HG02973 (cell line): ENCODE data around the gene MED9.

Experiments
- ATAC-seq: cut with Tn5 transposase; IDR thresholded peaks from one replicate; pipeline ENCODE4 v1.9.1; 2021; ENCODE audit warnings: moderate library complexity; ENCODE audit not compliant: unreplicated experiment

MED9 gene

DNA sequence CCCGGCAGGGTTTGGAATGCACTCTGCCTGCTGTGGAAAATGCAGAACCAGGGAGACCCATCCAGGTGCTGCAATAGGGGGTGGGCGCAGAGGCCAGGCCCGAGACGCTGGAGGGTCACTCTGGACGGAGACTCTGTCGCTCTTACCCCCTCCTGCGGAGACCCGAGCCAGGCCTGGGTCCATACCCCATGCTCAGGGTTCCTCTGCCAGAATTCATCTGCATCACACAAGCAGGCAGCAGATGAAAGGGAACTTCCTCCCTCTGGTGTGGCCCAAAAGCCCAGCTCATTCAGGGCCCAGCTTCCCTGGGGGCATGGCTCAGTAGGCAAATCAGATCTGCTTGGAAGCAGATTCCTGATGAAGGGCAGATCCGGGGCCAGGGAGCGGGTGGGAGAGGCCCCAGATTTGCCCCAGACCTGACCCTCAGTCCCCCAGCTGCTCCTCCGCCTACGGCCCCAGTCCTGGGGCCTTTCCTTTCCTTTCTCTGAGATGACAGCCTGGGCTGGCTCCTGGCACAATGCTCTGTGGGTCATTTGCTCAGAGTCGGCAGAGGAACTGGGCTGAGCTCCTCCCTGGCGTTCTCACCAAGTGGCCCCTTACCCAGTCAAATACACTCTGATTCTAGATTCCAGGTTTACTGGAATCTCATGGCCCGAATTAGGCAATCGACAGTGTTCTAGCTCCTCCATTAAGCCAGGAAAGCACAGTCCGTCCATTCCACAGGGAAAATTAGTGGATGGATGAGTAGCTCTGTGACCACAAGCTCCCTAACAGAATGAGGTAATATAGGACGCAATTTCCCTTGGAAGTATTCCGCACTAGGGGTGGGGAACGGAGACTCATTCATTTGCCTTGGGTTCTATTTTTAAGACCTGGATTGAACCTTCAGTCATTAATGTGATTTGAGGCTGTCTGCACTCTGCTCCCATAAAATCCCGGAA, 38.5 kb downstream of the MED9 start:
- no peak for ATAC-seq

DNA sequence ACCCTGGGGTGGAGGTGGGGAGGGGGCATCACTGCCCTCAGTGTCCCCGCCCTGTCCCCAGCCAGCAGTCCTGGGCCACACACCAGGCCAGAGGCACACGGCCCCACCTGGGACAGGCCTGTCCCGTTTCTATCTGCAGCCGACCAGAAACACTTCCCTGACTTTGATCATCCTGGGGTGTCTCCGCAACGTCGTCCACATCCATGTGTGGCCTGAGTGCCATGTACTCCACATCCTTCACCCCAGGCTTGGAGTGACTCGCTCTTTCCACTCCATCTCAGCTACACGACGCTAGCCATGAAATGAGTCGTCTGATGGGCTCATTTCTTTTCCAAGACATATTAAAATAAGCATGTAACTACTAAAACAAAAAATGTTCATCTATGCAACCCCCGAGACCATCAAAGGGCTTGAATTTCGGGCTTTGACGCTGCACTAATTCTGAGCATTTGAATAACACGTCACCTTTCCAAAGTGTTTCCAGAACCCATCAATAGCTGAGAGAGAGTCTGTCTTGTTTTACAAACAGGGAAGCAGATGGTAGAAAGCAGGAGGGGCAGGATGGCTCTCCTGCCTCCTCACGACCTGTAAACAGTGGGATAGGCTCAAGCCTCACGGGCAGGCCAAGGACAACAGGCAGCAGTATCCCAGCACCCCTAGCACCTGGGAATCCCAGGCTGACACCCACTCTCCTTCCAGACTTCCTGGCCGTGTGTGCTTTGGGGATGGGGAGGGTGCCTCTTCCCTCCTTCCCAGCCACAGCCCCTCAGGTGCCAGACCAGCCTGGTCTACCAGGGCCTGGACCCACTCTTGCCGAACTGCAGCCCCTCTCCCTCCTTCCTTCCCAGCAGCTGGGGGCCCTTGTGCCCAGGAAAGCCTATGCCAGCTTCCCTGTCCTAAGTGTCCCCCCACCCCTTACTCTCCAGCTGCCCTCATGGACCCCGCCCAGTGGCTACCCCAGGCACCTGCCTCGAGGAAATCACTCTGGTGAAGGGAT, 39.4 kb downstream of the MED9 start:
- ATAC-seq, result no peak

DNA sequence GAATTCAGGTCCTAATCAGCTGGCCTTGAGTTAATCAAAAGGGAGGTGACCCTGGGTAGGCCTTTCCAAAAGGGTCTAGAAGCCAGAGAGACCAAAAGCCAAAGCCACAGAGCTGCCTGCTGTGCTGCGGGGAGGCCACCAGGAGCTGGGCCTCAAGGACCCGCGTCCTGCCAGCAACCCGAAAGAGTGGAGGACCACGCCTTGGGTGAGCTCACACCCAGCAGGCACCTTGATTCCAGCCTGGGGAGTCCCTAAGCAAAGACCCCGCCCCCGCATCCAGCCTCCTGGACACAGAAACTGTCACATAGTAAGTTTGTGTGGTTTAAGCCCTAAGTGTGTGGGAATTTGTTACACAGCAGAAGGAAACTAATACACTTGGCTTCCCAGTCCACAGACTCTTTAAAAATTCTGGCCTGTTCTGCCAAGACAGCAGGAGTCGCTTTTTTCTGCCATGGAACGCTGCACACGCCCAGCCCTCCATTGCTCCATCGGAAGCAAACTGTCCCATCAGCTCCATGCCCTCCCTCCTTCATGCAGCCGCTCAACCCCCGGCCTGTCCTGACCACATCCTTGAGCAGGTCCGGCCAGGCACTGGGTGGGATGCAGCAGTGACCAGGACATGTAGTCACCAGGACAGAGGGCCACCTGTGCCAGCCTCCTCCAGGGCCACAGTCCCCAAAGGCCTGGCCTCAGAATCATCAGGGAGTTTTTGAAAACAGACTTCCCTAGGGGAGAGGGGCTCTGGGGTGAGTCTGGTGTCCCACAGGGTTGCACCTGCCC, 40.3 kb downstream of the MED9 start:
- ATAC-seq, result no peak

DNA sequence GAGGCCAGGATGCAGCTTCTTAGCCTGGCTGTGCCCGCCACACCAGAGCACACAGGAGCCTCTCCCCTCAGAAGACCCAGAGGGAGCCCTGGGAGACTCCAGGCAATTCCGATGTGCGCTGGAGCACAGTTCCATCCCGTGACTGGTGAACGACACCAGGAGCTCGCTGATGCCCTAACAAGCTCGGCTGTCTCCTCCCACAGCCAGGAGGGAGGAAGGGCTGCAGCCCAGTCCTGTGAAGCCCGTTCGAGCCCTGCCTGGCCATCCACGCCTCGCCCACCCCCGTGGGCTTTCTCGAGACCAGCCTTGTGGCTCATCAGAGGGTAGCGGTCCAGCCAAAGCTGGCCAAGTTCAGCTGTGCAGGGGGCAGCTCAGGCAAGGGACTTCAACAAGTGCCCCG, 41.2 kb downstream of the MED9 start:
- ATAC-seq, result no peak

DNA sequence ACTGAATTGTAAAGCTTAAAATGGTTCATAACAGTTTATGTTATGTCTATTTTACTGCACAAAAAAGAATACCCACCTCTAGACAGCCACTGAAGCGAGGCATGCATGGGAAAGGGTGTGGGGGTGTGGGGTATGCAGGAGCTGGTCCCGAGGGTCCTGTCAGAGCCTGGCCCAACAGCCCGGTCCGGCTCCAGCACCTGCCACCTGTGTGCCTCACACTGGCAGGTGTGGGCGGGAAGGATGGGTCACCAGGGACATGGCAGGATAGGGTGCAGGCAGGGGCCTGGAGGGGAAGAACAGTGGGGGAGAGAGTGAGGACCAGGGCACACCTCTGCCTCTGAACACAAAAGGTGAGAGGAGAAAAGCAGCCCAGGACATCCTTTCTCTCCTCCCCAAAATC, 42.2 kb downstream of the MED9 start:
- no peak for ATAC-seq

DNA sequence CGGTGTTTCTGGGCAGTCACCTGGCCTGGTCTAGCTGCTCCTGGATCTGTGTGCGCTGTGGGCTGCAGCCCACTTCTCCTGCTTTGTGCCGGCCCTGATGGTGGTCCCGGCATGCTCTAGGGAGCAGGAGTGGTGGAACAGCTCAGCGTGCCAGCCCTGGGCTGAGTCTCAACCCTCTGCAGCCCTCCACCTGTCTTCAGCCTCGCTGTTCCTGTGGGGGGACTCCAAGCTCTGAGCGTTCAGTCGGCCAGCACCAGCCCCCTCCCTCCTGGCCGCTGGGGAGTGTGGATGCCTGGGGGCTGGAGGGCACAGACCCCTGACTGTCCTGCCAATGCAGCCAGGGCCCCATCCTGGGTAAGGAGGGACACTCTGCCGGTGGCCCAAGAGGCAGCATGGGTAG, 43.1 kb downstream of the MED9 start:
- no peak for ATAC-seq

DNA sequence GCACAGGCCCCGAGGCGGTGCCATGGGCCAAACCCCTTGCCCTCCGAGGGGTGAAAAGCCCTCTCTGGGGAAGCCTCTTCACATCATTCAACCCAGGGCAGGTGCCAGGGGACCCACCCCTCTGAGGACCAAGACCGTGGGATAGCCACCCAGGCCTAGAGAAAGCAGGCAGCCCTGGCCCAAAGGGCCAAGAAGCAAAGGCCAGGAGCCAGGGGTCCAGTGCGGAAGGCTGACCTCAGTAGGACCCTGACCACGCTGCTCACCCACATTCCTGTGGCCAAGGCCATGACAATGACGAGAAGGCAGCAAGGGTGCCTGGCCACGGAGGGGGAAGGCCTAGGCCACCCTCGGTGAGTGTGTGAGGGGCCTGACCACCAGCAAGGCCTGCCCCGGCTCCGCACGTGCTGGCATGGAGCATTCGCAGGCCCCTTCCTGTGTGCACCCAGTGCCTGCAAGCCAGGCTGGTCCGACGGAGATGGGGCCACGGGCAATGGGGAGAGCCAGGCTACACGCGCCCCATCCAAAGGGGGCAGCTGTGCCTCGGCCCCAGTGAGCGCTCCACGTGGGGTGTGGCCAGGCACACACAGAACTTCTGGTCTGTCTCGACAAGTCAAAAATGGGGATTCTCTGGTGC, 43.9 kb downstream of the MED9 start:
- no peak for ATAC-seq

DNA sequence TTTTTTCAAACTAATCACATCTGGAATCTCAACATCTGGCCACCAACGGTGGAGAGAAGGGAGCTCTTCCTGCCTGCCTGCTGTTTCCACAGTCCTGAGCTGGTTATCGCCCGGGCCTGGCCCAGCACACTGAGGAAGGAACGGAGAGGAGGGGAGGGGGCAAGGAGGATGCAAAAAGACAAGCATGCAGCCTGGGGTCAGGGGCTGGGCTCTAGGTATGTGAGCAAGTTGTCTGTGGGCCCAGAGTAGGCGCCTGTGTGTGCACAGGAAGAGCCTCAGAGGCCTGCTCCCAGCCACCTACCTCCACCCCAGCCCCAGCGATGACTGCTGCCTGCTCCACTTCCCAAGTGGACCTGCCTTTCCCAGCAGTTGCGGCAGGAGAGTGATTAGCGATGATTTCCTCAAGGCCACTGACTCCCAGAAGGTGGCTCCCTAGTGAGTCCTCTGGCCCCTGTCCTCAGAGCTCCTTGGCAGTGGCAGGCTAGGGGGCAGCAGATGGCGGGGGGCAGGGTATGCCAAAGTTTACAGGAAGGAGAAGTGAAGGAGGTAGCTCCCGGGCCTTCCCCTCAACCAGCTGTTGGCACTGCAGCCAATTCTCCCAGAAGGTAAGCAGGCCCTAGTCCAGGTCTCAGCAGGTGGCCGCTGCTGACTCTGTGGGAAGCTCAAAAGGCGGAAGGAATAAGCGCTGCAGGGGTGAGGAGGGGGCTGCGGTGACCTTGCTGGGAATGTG, 46.4 kb downstream of the MED9 start:
- ATAC-seq, result no peak

DNA sequence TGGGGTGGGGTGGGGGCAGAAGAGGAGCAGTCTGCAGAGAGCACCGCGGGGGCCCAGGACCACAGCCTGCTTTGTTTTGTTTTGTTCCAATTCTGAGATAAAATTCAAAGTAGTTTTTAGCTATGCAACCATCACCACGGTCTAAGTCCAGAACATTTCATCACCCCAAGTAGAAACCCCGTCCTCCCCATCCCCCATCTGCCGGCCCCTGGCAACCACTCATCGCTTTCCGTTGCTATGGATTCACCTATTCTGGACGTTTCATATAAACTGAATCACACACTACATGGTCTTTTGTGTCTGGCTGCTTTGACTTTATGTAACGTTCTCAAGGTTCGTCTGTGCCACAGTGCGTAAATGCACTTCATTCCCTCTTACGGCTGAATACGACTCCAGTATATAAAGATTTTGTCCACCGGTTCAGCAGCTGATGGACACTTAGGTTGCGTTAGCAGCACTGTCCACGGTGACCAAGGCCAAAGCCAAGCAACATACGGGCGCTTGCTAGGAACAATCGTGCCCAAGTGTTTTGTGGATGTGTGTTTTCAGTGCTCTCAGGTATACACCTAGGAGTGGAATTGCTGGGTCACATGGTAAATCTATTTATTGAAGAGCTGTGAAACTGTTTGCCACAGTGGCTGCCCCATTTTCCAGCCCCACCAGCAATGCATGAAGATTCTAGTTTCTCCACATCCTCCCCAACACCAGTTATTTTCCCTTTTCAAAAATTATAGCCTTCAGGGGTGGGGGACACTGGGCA, 47.1 kb downstream of the MED9 start:
- ATAC-seq, result no peak

DNA sequence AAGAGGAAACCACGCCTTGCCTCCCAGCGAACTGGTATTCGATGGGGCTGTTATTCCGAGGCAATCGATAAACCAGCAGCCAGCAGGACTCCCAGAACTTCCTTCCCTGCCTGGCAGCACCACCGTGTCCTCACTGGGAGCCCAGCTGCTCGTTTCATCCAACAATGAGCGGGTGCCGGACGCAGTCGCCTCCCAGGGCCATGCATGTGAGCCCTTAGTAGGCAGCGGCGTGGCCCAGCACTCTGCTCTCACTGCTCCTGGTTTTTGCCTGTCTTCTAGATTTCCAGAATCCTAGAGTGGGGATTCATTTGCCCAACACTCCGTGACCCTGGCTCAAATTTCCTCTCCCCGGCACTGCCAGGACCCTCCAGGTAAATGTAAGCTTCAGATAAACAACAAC, 48.5 kb downstream of the MED9 start:
- ATAC-seq, result no peak

DNA sequence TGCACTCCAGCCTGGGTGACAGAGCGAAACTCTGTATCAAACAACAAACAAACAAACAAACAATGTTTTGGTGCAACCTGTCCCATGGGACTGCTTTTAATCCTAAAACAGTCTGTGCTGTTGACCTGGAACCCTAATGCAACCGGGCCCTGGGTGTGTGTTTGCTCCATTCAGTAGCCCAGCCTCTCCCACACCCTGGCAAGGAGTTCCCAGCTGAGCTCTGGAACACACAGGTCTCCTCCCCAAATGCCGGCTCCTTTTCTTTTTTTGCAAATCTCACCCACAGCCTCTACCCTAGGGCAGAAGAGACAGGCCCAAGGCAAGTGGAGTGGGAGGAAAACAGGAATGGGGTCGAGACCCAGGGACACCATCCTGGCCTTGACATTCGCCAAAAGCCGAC, 49.2 kb downstream of the MED9 start:
- no peak for ATAC-seq

DNA sequence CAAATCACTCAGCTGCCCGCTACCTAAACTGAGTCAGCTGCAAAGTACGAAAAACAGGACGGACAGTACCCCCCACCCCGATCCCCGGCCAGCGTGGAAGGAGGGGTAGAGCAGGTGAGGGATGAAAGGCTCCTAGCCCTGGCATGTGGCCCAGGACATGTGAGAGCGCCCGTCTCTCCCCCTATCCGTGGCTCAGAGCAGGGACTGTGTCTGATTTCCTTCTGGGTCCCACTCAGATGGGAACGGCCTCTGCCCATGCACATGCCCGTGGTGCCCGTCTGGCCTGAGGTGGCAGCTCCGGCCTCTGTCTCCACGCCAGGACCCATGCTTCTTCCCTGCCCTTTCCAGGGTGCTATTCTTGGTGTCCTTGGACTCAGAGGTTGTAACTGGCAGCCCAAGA, 49.6 kb downstream of the MED9 start:
- ATAC-seq, result no peak

DNA sequence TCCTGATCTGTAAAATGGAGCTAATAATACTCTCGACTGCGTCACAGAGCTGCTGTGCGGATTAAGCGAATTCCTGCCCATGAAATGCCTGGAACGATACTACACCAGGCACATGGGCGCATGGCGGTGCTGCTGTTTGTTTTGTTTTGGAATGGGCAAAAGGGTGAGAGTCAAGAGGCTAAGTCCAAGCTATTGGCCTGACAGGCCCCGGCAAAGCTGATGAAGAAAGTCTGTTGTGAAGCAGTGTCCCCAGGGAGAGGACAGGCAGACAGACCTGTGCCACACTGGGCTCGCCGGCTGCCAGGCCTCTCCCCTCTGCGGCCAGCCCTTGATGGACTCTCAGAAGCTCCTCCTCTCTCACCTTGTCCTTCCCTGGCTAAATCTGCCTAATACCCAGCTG, 50.7 kb downstream of the MED9 start:
- ATAC-seq, result no peak

DNA sequence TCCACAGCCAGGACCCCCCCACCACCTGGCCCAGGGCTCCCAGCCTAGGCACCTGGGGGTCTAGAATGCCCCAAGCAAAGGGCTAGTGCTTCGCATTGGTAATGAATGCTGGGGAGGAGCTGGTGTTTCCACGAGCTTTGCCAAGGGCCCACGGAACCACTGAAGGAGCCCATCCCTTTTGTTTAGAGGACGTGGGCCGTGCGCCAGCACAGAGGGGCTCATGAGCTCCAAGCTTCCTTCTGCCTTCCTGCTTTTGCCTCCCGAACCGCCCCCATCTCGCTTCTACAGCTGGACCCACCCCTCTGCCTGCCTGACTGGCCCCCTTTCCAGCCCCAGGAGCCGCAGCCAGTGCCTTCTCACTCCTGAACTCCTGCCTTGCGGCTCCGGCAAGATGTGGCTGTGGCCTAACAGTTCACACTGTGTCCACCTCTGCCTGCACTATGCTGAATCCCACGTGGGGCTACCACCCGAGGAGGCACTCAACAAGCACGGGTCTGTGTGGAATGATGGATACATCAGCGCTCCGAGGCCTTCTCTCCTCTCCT, 51.2 kb downstream of the MED9 start:
- ATAC-seq, result no peak

DNA sequence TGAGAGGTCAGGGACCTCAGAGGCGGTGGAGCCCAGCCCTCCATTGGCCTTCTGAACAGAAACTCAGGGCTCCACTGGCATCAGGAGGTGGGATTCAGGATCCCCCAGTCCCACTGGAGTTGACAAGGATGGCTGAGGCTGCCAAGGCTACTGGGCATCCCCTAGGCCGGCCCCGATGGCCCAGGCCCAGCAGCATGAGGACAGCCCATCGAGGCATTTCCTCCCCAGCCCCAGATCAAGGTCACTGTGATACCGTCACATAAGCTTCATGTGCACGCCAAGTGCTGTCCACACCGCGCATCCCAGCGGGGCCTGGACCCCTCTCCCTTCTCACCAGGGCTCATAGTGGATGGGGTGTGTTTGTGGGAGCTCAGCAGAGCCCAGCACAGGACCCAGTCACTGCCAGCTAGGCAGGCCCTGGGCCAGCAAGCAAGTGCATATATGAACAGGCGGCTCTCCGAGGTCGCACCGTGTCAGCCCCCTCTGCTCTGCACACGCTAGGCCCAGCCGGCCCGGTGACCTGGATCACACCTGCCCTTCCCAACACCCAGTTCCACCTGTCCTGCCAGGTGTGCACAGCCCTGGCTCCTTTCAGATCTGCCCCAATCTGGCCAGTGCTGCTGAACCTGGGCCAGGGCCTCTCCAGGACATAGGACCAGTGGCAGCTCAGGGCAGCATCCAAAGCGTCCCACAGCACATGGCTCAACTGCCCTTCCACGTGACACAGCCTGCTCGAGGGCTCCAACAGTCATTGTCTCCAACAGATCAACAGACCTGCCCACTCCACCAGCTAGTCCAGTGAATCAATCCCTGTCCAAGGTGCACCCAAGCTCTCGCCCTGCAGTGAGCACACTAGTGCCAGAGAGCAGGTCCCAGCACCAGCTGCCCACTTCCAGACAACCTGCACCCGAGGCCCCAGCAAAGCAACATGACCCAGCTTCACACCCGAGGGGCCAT, 52.2 kb downstream of the MED9 start:
- no peak for ATAC-seq

DNA sequence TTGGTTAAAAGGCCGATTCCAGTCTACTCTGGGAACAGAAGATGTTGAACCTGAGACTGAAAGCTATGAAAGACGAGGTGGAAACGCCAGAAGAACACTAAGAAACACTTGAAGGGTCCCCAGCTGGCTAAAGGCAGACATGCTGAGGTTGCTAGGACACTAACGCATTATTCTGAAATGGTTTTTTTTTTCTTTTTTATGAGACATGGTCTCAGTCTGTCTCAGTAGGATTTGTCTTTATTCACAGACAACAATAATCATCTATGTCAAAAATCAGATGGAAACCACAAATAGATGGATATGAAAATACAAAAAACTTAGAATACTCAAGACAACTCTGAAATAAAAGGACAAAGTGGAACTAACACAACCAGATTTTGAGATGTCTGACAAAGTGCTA, 54.4 kb downstream of the MED9 start:
- ATAC-seq, result no peak

DNA sequence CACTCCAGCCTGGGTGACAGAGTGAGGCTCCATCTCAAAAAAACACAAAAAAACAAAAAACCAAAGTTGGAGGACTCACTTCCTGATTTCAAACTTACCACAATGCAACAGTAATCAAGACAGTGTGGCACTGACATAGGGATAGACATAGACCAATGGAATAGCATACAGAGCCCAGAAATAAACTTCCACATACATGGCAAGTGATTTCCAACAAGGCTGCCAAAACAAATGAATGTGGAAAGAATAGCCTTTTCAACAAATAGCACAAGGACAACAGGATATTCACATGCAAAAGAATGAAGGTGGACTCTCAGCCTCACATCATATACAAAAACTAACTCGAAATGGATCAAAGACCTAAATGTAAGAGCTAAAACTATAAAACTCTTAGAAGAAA, 56.2 kb downstream of the MED9 start:
- ATAC-seq, result no peak
